HG02943 (cell line): ENCODE measurements around the gene HFE.
"Not testable (repeated sequence)": the region's sequence is repeated elsewhere in the genome, so short reads cannot be mapped to it uniquely, and the experiment has no call there.

Source experiments
- ATAC-seq: cut with Tn5 transposase; IDR thresholded peaks from one replicate; pipeline ENCODE4 v1.9.1; 2021; ENCODE audit warnings: mild to moderate bottlenecking, low read depth, moderate library complexity; ENCODE audit not compliant: unreplicated experiment

The HFE gene

DNA sequence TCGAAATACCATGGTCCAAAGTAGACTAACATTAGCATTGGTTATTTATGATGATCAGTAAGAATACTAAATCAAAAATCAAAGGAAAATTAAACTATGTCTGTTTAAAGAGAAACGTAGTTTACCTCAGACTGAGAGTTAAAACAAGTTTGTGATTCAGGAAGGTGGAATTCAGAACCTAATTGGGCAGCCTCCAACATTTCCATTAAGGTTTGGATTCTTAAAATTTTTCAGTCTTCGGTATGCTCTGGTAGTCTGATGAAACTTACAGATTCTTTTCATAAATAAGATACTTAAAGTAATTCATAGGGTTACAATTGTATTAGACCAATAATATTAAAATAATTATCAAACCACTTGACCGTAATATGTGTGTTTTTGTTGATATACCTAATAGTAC lies 18.6 kb downstream of the HFE start:
- ATAC-seq, result no peak

DNA sequence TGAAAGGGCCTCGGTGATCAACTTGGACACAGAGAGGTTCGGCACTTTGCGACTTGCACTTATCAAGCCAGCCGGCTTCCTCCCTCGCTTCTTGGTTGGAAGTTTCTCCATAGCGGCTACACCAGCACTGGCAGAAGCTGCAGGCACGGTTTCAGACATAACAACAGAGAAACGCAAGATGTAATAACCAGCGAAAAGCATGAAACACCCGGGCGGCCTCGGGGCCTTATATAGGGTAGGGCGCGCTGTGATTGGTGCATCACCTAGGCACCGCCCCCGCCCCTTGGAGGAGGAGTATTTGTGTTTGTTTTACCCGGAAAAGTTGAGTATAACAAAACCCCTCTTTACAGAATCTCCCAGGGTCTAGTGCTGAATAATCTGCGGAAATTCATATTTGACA lies 20.7 kb downstream of the HFE start:
- ATAC-seq, result no peak

DNA sequence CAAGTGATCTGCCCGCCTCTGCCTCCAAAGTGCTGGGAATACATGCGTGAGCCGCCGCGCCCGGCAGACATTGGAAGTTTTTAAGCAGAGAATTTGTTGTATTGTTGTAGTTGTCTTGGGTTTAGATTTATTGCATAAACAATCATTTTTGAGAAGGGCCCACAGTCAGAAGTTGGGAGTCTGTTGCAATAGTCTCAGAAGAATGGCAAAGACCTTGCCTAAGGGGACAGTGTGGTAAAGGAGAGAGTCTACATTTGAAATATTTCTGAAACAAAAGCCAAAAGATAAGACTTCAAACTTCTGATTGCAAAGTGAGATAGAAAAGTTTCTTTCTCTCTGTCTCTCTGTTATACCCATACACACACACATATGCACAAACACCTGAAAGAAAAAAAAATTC lies 22.5 kb downstream of the HFE start:
- no peak for ATAC-seq

DNA sequence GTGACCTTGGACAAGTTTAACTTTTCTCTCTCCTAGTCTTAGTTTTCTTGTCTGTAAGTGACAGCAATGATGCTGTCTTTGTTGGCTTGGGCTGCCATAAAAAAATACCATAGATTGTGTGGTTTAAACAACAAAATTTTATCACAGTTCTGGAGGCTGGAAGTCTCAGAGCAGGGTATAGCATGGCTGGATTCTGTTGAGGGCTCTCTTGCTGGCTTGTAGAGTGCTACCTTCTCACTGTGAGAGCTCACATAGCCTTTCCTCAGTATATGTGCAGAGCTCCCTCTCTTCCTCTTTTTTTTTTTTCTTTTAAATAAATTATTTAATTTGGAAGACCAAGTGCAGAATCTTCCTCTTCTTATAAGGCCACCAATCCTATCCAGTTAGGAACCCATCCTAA lies 26.3 kb downstream of the HFE start:
- no peak for ATAC-seq

DNA sequence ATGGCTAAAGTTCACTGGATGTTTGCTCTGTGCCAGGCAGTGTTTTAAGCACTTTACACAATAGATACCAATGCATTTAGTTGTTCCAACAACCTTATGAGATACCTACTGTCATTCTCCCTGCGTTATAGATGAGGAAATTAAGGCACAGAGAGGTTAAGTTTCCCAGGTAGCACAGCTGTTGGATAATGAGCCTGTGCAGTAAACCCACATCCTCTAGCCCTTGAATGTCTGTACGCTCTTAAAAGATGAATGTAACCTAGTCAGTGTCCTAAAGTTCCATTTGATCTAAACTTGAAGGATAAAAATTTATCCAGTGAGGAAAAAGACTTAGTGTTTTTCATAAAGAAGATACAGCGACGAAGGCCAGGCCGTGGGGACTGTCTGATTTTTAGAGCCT lies 28.0 kb downstream of the HFE start:
- no peak for ATAC-seq

DNA sequence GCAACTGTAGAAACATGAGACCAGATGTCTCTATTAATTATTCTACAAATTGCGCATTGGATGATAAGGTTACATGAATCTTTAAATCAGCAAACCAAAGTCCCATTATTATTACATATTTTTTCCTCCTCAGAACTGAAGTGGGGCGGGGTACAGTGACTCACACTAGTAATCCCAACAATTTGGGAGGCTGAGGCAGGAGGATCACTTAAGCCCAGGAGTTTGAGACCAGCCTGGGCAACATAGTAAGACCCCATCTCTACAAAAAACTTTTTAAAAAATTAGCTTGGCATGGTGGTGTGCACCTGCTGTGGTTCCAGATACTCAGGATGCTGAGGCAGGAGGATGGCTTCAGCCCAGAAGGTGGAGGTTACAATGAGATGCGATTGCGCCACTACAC lies 29.0 kb downstream of the HFE start:
- no peak for ATAC-seq

DNA sequence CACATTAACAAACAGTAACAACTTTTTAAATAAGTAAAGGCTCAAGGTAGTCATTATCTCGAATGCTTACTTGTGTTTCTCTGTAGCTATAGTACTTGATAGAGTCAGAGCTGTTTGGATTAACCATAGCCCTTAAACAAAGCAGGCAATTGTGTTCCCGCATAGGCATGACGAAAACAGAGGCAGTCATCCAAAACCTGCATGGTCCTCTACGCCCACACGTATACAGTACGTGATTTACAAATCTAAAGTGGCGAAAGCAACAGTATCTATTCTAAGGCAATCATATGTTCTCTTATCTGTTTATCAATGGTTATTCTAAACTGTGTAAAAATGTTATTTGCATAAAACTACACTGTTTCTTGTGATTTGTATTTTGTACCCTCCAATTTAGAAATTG lies 31.8 kb downstream of the HFE start:
- ATAC-seq, result no peak

DNA sequence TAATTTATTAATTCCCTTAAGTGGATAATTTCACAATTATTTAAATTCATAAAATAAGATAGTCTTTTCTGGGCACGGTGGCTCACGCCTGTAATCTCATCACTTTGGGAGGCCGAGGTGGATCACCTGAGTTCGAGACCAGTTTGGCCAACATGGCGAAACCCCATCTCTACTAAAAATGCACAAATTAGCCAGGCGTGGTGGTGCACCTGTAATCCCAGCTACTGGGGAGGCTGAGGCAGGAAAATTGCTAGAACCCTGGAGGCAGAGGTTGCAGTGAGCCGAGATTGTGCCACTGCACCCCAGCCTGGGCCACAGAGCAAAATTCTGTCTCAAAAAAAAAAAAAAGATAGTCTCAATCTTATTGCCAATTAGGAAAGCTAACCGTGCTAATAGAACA lies 32.9 kb downstream of the HFE start:
- not testable (repeated sequence) for ATAC-seq

DNA sequence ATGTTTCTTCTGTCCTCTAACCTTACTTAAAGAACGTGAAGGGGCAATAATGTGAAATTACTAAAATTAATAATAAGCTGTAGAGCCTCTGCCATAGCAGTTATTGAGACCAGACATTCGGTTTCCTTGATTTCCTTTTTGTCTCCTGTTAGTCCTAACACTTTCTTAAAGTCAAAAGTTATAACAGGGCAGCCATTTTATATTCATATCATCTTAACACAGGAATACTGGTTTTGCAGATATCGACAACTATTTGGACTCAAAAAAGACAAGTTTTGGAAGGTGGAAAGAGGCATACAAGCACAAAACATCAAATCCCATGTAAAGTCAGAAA lies 33.5 kb downstream of the HFE start:
- no peak for ATAC-seq

DNA sequence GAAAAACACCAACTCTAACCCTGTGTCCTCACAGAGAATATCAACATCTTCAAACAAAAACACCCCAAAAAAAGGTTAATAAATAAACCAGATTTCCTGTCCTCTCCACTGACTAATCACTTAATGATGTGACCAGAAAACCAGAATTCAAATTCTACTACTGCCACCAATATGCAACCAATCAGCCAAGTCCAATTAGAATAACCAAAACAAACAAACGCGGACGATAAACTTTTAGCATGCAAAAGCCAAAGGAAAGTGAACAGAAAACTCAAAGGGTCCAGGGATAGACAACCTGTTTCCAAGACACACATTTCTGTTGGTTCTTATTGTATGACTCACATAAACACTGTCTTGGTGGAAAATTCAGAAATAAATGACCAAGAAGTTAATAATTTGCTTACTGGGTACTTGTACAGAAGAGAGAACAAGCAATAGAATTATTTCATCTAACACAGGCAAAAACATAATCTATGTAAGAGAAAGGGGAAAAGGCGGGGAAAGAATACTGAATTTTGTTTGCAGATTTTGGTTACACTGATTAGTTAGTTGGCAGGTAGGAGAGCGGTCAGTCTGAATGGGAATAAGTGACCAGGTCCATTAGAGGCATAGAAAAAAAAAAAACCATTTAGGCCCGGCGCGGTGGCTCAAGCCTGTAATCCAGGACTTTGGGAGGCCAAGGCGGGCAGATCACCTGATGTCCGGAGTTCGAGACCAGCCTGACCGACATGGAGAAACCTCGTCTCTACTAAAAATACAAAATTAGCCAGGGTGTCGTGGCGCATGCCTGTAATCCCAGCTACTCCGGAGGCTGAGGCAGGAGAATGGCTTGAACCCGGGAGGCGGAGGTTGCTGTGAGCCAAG lies 34.1 kb downstream of the HFE start:
- ATAC-seq, result no peak

DNA sequence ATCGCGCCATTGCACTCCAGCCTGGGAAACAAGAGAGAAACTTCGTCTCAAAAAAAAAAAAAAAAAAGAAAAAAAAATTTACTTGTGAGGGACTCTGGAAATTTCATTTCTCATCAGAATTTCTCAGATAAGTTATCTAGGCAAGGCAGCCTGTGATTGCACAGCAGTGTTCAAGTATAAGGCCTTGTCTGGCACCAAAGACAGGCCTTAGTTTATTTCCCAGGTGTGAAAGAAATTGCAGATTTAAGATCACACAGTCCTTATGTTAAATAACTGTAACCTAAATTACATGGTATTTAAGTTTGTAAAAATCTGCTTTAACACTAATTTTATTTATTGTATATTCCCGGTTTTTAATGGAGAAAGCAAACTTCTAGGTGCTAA lies 34.8 kb downstream of the HFE start:
- ATAC-seq, result no peak

DNA sequence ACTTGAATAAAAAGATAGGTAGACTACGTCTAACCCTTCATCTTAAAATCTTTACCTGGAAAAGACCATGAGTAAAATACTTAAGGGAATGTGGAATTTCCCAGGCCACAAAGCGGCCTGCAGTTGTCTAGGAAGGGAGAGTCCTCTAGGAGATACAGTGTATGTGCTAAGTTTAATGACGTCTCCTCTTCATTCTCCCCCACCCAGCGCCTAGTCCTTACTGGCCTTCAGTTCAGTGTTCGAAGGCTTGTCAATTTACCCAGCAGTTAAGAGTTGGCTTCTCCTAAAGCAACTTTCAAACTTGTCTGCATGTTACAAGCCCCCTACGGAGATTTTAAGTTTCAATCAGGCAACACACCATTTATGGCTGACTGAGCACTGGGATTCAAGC lies 35.2 kb downstream of the HFE start:
- ATAC-seq, result no peak

DNA sequence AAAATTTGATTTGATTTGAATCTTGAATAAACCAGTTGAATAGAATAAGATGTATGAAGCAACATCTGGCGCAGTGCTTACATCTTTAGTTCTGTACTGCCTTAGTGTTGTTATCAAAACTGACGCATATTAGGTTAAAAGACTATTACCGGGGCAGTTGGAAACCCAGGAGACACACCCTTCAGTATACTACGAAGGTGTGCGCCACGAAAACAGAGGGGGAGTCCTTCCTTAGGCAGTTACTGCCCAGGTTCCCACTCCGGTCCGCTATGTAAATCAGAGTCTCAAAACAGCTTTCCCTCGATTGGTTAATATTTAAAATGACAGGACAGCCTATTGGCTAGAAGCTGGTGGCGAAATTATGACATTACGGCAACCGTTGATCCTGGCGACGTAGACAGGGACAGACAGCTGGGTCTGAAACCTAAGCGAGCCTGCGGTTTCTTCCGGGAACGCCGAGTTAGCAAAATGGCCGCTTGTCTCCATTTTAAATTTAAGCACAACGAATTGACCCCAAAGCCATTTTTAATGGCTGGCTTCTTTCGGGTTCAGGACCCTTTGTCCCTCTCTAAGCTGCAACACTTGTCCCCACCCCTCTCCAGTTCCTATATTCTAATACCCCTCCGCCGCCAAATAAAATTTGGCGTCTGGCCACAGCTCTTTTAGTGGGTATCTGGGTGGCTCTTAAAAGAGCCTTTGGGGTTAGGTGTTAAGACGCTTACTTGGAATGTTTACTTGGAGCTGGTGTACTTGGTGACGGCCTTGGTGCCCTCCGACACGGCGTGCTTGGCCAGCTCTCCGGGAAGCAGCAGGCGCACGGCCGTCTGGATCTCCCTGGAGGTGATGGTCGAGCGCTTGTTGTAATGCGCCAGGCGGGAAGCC lies 35.8 kb downstream of the HFE start:
- ATAC-seq, result peak; percentile 42

DNA sequence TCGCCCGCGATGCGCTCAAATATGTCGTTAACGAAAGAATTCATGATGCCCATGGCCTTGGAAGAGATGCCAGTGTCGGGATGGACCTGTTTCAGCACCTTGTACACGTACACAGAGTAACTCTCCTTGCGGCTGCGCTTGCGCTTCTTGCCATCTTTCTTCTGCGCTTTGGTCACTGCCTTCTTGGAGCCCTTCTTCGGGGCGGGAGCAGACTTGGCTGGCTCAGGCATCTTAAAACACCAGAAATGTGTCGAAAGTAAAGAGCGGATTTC lies 36.4 kb downstream of the HFE start:
- no peak for ATAC-seq

DNA sequence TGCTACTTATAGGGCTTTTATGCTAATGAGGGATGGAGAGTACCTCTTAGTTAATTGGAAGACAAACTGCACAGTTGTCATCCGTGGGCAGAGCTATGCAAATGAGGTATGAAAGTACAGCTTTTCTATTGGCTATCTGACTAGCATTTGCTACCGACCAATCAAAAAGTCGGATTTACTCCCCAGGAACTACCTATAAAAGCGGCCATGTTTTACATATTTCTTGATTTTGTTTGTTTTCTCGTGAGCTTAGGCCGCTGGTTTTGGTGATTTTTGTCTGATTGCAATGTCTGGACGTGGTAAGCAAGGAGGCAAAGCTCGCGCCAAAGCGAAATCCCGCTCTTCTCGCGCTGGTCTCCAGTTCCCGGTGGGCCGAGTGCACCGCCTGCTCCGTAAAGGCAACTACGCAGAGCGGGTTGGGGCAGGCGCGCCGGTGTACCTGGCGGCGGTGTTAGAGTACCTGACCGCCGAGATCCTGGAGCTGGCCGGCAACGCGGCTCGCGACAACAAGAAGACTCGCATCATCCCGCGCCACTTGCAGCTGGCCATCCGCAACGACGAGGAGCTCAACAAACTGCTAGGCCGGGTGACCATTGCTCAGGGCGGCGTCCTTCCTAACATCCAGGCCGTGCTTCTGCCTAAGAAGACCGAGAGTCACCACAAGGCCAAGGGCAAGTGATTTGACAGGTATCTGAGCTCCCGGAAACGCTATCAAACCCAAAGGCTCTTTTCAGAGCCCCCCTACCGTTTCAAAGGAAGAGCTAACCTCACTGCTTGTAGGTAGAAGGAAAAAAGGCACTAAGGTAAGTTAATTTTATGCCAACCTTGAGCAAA lies 36.9 kb downstream of the HFE start:
- peak; percentile 70 for ATAC-seq

DNA sequence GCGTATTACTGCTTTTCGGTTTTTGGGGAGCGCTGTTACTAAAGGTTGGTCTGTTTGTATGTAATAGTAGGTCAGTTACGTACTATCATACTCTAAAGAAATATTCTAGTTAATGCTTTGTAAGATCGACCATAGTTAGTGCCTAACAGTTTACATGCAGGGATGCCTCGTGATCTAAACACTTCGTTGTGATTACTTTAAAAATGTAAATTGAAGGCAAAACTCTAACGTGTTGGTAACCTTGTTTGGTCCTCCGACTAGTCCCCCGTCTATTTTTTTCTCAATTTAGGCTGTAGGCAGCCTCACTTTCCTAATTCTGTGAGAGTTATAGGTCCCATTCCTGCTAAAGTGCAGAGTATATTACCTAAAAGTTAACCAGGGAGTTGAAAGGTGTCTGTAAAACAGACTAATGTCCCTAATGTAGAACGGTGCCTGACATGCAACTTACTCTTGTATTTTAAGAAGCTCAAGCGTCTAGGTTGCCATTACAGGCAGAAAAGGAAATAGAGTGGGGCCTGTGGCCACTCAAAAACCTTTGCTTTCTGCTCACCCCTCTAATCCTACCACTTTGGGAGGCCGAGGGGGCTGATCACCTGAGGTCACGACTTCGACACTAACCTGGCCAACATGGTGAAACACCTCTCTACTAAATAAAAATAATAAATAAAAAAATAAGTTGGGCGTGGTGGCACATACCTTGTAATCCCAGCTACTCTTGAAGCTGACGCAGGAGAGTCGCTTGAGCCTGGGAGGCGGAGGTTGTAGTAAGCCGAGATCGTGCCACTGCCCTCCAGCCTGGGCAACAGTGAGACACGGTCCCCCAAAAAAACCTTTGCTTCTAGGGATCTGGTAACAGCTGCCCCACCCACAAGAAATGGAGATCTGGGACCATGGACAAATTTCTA lies 37.8 kb downstream of the HFE start:
- ATAC-seq, result no peak

DNA sequence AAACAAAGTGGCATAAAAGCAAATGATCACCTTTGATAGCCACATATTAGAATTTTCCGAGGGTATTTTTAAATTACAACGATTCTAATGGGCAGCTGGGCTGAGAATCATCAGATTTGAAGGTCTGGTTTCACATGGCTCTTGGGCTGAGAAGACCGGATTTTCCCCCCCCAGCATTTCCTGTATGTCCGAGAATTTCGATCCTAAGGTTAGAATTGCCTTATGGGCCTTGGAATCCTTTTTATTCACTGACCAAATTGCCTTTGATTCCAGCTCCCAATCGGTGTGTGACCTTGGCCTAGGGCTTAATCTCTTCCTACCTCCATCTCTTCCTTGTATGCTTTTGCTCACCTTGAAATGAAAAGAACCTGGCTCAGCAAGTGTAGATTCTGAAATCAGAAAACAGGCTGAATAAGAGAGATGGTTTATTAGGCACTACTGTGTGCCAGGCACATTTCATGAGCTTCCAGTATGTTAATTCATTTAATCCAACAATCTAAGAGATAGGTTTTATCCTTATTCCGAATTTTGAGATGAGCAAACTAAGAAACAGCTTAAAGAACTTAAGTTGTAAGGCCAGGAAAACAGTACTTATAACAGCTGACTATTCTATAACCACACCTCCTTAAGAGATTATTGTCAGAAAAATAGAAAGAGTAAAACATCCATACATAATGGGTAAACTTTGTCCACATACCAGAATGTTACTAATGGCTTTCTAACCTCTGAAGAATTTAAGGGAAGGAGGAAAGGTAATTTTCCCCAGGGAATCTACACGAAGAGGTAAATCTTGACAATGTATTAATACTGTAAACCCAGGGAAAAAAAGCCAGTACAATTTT lies 39.4 kb downstream of the HFE start:
- no peak for ATAC-seq

DNA sequence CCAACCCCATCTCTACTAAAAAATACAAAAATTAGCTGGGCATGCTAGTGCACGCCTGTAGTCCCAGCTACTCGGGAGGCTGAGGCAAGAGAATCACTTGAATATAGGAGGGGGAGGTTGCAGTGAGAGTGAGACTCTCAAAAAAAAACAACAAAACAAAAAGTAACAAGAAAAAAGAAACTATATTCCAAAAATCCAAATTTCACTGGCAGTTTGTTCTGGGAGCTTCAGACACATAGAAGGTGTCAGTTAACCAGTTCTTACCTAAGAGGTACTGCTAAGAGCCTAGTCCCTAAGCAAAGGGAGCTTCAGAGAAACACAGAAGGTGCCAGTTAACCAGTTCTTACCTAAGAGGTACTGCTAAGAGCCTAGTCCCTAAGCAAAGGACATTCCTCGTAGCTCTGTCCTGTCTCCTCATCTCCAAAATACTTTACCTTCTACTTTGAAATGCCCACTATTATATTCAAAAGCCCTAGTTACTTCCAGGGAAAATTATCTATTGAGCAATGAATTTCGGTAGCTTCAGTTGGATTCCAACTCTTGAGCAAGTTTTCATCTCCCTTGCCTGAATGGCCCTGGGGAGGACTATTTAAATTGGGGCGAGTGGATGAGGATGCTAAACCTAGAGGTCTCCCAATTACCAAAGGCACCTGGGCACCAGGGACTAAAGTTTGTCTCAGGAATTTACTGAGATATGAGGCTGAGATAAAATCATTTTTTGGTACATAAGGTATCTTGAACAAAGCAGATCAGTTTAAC lies 41.0 kb downstream of the HFE start:
- no peak for ATAC-seq

DNA sequence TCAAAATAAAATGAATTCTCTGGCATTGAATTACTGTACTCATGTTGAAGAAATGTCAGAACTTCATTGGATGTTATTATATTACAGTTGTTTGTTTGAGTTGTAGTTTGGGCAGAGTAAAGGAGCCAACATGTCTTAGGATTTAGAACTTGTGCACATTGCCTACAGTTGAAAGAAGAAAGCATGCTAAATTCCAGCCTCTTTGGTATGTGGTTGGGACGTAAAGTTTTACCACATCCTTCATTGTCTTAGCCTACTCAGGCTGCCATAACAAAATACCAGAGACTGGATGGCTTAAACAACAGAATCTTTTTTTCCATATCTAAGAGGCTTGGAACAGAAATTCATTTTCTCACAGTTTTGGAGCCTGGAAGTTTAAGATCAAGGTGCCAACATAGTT lies 42.4 kb downstream of the HFE start:
- ATAC-seq, result no peak
